IgD-negative memory B cell (primary cell): ENCODE measurements around the gene FUZ. TPM values are rescaled to one million over a fixed set of nuclear protein-coding genes. Genes with fewer than 3 reads are reported as not detected.

Source experiments
- H3K27ac Mint-ChIP-seq, 3 donors: one replicate each; pipeline ENCODE4 v1.8.0; 2020 to 2022; ENCODE audit warnings: mild to moderate bottlenecking in 3 of 3, mixed read lengths in 3 of 3, moderate library complexity in 1 of 3
- H3K27me3 Mint-ChIP-seq: one replicate; pipeline ENCODE4 v1.8.0; 2021; ENCODE audit warnings: mixed read lengths
- H3K36me3 Mint-ChIP-seq: one replicate; pipeline ENCODE4 v1.8.0; 2020; ENCODE audit warnings: mild to moderate bottlenecking, mixed read lengths
- H3K4me1 Mint-ChIP-seq, 3 donors: one replicate each; pipeline ENCODE4 v1.8.0; 2020 to 2022; ENCODE audit warnings: mixed read lengths in 3 of 3, mild to moderate bottlenecking in 1 of 3
- H3K4me3 Mint-ChIP-seq, 4 donors: one replicate each; pipeline ENCODE4 v1.8.0; 2020 to 2022; ENCODE audit warnings: mild to moderate bottlenecking in 4 of 4, mixed read lengths in 4 of 4, moderate library complexity in 3 of 4
- H3K9me3 Mint-ChIP-seq, 3 donors: one replicate each; pipeline ENCODE4 v1.8.0; 2020 to 2021; ENCODE audit warnings: mixed read lengths in 3 of 3, mild to moderate bottlenecking in 1 of 3
- polyA plus RNA-seq: library from polyadenylated mRNA; unstranded; fragments of 300-500 nt; fragmentation: Illumina TruSeq; gene quantifications from one replicate; pipeline ENCODE4 v1.2.3, GENCODE V29; 2021

Gene FUZ
- polyA plus RNA-seq, 1 donor from 2014 or later, result 6.6 TPM

DNA sequence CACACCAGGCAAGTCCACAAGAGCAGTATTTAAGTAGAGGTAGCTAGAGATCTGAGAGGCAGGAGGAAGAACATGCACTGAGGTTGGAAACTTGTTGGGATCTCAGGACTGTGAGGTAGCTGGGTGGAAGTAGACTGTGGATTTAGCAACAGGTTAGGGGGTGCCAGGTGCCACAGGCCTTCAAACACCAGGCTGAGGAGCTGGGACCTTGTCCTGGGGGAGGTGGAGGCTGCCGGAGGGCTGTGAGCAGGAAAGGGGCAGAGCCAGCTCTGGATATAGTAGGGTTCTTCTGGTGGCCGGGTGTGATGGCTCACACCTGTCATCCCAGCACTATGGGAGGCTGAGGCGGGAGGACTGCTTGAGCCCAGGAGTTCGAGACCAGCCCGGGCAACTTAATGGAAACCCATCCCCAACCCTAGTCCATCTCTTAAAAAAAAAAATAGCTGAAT lies 3.1 kb downstream of the FUZ start:
- Mint-ChIP-seq H3K4me1 (peaks cover 14 to 29% (median 25%) of the 10 kb centered on the region in 3 donors), H3K36me3 (peaks cover 3% of the 10 kb centered on the region), H3K27me3 (no peaks in the 10 kb centered on the region), H3K27ac (peak overlapping the region in 2 of 3 donors; percentile 80 to 97), H3K9me3 (no peaks in the 10 kb centered on the region), H3K4me3 (peak overlapping the region; percentile 86 to 98 (median 92))

DNA sequence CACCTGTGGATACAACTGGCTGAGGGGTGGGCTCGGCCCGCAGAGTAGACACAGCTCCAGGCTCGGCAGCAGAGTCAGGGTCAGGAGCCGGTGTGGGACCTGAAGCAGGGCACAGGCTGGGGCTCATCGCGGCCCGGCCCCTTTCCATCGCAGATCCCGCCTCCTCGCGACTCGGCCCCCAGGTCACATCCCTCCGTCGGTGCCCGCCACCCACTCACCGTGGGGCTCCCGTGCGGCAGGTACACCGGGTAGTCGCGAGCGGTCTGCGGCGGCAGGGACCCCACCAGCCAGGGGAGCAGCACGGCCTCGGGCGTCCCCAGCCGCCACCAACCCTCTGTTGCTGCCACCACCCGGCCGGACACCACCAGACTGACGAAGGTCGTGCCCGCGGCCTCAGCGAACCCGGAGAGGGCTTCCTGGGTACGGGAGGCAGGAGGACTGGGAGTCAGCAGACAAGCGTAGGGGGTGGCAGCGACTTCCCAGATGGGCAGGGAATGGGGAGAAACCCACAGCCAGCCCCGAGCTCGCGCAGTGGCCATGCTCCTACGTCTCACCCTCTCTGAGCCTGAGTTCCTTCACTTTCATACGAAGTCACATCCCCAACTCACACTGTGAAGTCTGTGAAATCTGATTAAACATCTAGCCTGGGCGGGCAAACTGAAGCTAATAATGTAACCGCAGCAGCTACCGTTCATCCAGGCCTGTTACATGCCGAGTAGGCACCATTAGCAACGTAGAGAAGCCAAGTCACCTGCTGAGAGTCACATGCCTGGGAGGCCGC lies 3.7 kb downstream of the FUZ start:
- no peaks in the 10 kb centered on the region for H3K9me3 Mint-ChIP-seq
- peak overlapping the region; percentile 78 to 97 (median 83) for H3K27ac Mint-ChIP-seq
- no peaks in the 10 kb centered on the region for H3K27me3 Mint-ChIP-seq
- H3K4me3 Mint-ChIP-seq, result peak overlapping the region; percentile 86 to 98 (median 92)
- peaks cover 3% of the 10 kb centered on the region for H3K36me3 Mint-ChIP-seq
- peaks cover 14 to 25% (median 22%) of the 10 kb centered on the region in 3 donors for H3K4me1 Mint-ChIP-seq

DNA sequence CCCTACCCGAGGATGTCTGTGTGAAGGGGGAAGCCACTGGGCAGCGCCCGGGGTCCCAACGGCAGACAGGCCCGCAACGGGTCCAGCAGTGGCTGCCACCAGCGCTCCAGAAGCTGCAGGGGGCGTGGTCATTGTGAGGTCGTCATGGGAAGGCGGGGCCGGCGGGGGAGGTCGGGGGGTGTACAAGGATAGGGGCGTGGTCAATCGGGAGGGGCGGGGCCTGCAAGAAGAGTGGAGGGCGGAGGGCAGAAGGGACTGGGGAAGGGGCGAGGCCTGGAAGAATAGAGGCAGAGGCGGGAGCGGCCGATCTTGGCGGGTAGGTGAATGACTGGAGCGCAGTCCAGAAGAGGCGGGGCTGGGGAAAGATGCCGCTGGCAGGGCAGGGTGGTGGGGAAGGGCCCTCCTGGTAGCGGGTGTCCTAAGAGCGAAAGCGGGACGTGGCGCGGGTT lies 4.4 kb downstream of the FUZ start:
- Mint-ChIP-seq H3K36me3 (peaks cover 3% of the 10 kb centered on the region), H3K27ac (peak overlapping the region; percentile 78 to 97 (median 86))

DNA sequence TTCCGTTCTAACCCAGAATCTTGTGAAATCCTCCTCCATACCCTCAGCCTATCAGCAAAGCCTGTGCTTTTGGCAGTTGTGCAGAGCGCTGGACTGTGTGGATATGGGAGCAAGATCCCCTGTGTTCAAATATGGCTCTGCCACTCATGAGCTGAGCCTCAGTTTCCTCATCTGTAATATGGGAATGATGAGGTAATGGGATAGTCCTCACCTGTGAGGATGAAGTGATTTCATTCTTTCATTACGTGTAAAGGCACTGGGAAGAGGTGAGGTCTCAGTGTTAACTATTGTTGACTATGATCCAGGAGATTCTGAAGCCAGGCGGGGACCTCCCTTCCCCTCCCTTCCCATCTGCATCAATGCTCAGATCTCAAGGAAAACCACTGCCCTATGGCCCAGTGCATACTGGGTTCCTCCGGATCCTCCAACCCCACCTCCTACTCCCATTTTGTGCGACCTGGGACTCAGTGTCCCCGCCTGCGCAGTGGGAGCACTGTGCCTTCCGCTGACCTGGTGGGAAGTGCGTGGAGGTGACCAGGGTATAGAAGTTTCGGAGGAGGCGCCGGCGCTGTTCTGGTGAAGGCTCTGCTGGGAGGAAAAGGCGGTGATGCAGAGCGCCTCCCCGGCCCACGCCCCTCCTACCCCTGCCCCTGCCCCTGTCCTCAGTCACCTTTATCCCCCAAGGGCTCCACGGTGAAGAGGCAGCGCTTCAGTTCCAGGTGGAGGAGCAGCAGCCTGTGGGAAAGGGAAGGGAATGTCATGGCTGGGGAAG lies 5.0 kb downstream of the FUZ start:
- H3K27me3 Mint-ChIP-seq, result no peaks in the 10 kb centered on the region
- no peaks in the 10 kb centered on the region for H3K9me3 Mint-ChIP-seq
- H3K36me3 Mint-ChIP-seq, result peaks cover 7% of the 10 kb centered on the region
- H3K4me1 Mint-ChIP-seq, result peaks cover 13 to 22% (median 17%) of the 10 kb centered on the region in 3 donors
- H3K27ac Mint-ChIP-seq, result peak overlapping the region; percentile 78 to 97 (median 86)
- peak overlapping the region in 3 of 4 donors; percentile 79 to 89 (median 81) for H3K4me3 Mint-ChIP-seq

More for the DNA sequence above, 4.4 kb downstream of the FUZ start:
- peak overlapping the region; percentile 86 to 98 (median 92) for H3K4me3 Mint-ChIP-seq
- H3K27me3 Mint-ChIP-seq, result no peaks in the 10 kb centered on the region
- no peaks in the 10 kb centered on the region for H3K9me3 Mint-ChIP-seq
- H3K4me1 Mint-ChIP-seq, result peaks cover 14 to 22% (median 22%) of the 10 kb centered on the region in 3 donors

DNA sequence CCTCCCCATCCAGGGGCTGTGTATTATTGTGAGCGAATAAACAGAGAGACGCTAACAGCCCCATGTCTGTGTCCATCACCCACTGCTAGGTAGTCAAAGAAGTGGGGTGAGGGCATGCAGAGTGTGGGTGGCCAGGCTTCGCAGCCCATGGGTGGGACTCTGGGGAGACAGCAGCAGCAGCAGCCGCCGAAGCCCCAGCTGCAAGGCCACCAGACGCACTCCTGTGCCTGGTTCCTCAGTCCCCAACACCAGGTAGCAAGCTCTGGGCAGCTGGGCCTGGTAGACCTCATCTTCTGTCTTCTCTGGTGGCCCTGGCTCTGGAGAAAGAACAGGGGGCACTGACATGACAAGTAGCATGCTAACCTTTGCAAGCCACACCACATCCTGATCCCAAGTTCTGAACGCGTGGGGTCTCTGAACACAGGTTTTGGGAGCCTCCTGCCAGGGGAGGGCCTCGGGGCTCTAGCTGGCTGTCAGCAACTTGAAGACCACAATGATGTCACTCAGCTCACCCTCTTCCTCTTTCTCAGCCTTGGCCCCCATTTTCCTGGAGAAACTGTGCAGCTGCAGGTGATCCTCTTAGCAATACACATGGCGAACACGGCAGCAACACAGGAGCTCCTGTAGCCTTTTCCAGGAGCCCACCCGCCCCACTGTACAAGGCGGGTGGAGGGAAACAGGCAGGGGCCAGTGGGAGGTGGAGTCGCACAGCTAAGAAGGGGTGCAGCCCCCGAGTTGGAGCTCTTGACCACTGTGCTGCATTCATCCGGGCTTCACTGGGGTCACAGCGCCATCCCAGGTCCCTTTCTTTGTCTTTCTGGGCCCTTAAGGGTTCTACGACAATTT lies 5.8 kb downstream of the FUZ start:
- Mint-ChIP-seq H3K4me3 (peak overlapping the region in 2 of 4 donors; percentile 79 to 81), H3K27me3 (no peaks in the 10 kb centered on the region), H3K4me1 (peaks cover 11 to 20% (median 15%) of the 10 kb centered on the region in 3 donors), H3K36me3 (peaks cover 7% of the 10 kb centered on the region), H3K27ac (peak overlapping the region; percentile 90 to 97 (median 97)), H3K9me3 (no peaks in the 10 kb centered on the region)

DNA sequence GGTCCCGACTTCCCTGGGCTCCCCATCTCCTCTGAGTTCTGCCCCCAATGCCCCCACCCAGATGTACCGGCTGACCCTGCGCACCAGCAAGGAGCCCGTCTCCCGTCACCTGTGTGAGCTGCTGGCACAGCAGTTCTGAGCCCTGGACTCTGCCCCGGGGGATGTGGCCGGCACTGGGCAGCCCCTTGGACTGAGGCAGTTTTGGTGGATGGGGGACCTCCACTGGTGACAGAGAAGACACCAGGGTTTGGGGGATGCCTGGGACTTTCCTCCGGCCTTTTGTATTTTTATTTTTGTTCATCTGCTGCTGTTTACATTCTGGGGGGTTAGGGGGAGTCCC lies 6.5 kb downstream of the FUZ start:
- Mint-ChIP-seq H3K27ac (peak overlapping the region in 2 of 3 donors; percentile 73 to 90), H3K9me3 (no peaks in the 10 kb centered on the region), H3K4me3 (peak overlapping the region in 3 of 4 donors; percentile 17 to 54 (median 17)), H3K27me3 (no peaks in the 10 kb centered on the region), H3K4me1 (peaks cover 7 to 17% (median 15%) of the 10 kb centered on the region in 3 donors), H3K36me3 (peaks cover 7% of the 10 kb centered on the region)

DNA sequence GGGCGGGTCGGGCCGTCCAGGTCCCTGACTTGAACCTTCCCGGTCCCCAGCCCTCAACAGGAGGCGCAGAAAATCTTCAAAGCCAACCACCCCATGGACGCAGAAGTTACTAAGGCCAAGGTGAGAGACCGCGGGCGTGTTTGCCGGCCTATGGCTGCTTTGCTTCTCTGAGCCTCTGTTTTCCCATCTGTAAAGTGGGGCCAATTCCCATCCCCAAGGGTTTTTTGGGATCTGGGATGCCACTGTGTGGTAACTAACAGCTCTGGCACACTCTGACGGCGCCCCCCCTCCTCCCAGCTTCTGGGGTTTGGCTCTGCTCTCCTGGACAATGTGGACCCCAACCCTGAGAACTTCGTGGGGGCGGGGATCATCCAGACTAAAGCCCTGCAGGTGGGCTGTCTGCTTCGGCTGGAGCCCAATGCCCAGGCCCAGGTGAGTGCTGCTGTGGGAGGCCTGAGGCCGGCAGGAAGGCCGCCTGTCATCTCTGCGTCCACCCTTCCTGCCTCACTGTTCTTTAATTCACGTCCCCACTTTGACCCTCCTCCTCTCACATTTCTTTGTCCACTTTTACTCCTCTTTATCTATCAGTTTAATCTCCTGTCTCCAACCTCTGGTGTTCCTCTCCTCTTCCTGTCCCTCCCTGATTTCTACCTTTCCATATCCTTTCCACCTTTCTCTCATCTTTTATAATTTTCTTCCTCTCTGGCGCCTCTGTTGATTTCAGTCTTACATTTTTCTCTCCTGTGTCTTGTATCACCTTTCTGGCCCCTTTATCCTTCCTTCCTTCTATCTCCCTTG lies 7.1 kb downstream of the FUZ start:
- H3K4me3 Mint-ChIP-seq, result peak overlapping the region in 2 of 4 donors; percentile 17
- peak overlapping the region; percentile 45 to 90 (median 73) for H3K27ac Mint-ChIP-seq
- H3K4me1 Mint-ChIP-seq, result peaks cover 6 to 17% (median 15%) of the 10 kb centered on the region in 3 donors
- H3K9me3 Mint-ChIP-seq, result no peaks in the 10 kb centered on the region
- H3K36me3 Mint-ChIP-seq, result peaks cover 6% of the 10 kb centered on the region
- H3K27me3 Mint-ChIP-seq, result no peaks in the 10 kb centered on the region

DNA sequence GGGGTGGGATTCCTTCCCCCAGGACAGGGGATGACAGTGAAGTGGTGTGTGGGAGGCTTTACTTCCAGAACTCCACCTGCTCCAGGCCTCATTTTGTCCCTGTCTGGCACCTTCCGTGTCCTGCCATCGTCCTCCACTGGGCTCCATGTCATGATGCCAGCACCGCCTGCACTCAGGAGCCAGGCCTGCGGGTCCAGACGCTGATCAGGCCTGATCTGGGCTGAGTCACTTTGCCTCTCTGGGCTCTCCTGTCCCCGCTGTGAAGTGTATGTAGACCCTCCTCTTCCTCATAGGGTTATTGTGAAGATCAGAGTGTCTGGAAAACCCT lies 9.6 kb downstream of the FUZ start:
- Mint-ChIP-seq H3K4me3 (no peak overlapping the region), H3K4me1 (peaks cover 3 to 10% (median 10%) of the 10 kb centered on the region in 3 donors), H3K36me3 (peaks cover 5% of the 10 kb centered on the region), H3K27ac (peak overlapping the region in 1 of 3 donors; percentile 50), H3K27me3 (no peaks in the 10 kb centered on the region), H3K9me3 (no peaks in the 10 kb centered on the region)

DNA sequence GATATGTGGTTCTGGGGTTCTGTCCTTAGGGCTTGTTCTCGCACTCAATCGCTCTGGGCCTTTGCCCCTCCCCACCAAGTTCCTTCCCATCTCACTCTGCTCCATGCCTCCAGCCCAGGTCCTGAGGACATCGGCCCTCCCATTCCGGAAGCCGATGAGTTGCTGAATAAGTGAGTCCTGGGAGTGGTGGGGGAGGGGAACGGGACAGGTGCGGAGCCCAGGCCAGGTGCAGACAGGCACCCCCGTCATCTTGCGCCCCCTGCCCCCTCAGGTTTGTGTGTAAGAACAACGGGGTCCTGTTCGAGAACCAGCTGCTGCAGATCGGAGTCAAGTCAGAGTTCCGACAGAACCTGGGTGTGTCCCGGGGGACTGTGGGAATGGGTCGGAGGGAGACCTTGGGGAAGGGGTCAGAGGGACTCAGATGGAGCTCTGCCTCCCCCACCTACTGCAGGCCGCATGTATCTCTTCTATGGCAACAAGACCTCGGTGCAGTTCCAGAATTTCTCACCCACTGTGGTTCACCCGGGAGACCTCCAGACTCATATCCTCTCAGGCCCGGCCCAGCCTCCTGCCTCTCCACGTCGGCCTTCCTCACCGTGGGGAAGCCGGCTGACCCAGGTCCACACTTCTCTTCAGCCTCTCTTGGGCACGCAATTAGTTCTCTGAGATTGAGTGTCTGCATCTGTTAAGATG lies 10.1 kb downstream of the FUZ start:
- no peak overlapping the region for H3K4me3 Mint-ChIP-seq
- H3K36me3 Mint-ChIP-seq, result peaks cover 5% of the 10 kb centered on the region
- H3K27ac Mint-ChIP-seq, result peak overlapping the region in 1 of 3 donors; percentile 50
- H3K27me3 Mint-ChIP-seq, result no peaks in the 10 kb centered on the region
- no peaks in the 10 kb centered on the region for H3K9me3 Mint-ChIP-seq
- H3K4me1 Mint-ChIP-seq, result peaks cover 3 to 9% (median 7%) of the 10 kb centered on the region in 3 donors

DNA sequence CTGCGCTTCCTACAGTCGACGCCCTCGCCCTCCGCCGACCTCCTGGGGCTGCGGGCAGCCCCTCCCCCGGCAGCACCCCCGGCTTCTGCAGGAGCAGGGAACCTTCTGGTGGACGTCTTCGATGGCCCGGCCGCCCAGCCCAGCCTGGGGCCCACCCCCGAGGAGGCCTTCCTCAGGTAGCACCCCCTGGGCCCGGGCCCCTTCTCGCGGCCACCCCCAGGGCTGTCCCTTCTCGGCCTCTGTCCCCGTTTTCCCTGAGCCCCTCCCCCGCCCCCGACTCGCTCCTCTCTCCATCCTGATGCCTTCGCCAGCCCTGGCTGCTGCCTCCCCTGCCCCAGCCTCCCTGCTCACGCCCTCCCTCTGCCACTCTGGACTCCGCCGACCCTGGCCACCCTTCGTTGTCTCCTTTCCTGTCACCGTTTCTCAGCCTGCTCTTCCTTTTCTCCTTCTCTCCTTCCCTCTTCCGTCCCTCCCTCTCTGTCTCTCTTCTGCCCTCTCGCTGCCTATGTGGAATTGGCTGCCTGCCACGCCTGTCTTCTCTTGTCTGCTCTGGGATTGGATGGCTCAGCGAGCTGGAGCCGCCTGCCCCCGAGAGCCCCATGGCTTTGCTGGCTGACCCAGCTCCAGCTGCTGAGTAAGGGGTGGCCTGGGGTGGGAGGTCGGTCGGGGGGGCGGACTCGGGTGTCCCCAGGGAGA lies 11.0 kb downstream of the FUZ start:
- Mint-ChIP-seq H3K27ac (no peak overlapping the region), H3K4me1 (peaks cover 0 to under 1% (median 0%) of the 10 kb centered on the region in 3 donors), H3K9me3 (no peaks in the 10 kb centered on the region), H3K36me3 (peaks cover 5% of the 10 kb centered on the region), H3K27me3 (no peaks in the 10 kb centered on the region), H3K4me3 (no peak overlapping the region)

DNA sequence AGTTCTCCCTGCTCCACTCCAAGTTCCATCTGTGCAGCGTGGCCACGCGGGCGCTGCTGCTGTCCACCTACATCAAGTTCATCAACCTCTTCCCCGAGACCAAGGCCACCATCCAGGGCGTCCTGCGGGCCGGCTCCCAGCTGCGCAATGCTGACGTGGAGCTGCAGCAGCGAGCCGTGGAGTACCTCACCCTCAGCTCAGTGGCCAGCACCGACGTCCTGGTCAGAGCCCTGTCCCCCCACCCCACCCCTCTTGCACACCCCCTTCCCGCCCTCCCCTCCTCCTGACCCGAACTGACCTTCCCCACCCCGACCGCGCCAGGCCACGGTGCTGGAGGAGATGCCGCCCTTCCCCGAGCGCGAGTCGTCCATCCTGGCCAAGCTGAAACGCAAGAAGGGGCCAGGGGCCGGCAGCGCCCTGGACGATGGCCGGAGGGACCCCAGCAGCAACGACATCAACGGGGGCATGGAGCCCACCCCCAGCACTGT lies 11.6 kb downstream of the FUZ start:
- Mint-ChIP-seq H3K27me3 (no peaks in the 10 kb centered on the region), H3K4me1 (no peaks in the 10 kb centered on the region), H3K36me3 (peaks cover 5% of the 10 kb centered on the region), H3K9me3 (no peaks in the 10 kb centered on the region), H3K4me3 (no peak overlapping the region), H3K27ac (no peak overlapping the region)

DNA sequence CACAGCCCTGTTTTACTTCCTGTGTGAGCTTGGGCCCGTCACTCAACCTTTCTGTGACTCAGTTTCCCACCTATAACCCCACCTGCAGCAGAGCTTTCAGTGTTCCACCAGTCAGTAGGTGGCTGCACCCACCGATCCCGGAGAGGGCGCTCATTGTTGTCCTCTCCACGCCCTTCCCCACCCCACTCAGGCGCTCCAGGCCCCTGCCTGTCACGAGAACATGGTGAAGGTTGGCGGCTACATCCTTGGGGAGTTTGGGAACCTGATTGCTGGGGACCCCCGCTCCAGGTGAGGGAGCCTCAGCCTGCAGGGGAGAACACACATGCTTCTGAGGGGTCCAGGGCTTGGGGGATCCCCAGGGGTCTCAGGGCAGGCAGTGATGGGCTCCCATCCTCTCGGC lies 12.3 kb downstream of the FUZ start:
- Mint-ChIP-seq H3K9me3 (no peaks in the 10 kb centered on the region), H3K4me1 (no peaks in the 10 kb centered on the region), H3K4me3 (no peak overlapping the region), H3K27ac (no peak overlapping the region), H3K27me3 (no peaks in the 10 kb centered on the region), H3K36me3 (peaks cover 3% of the 10 kb centered on the region)

DNA sequence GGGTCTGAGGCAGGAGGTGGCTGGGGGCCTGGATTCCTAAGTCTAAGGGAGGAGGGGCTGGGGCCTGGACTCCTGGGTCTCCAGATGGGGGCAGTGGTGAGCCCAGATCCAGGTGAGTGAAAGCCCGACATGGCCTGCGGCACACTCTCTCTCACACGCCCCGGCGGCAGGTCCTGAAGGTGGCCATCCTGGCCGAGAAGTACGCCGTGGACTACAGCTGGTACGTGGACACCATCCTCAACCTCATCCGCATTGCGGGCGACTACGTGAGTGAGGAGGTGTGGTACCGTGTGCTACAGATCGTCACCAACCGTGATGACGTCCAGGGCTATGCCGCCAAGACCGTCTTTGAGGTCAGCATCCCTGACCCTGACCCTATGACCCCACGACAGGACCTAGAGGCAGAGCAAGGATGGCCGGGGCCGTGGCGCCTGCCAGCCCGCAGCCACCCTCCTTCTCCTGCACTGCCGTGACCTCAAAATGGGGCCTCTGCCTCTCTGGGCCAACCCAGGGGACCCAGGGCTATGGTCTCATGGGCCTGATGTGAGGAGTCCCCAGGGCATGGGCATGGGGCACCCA lies 13.2 kb downstream of the FUZ start:
- H3K36me3 Mint-ChIP-seq, result peaks cover 3% of the 10 kb centered on the region
- H3K9me3 Mint-ChIP-seq, result no peaks in the 10 kb centered on the region
- no peaks in the 10 kb centered on the region for H3K27me3 Mint-ChIP-seq
- H3K4me1 Mint-ChIP-seq, result no peaks in the 10 kb centered on the region
- no peak overlapping the region for H3K27ac Mint-ChIP-seq
- no peak overlapping the region for H3K4me3 Mint-ChIP-seq
